ENCODE results near the gene ATP1A3. TPM values are rescaled to one million over a fixed set of nuclear protein-coding genes. Genes with fewer than 3 reads are reported as not detected.

Gene ATP1A3
- total and polyA plus RNA-seq, 2 of the 13 experiments (the other 11 are each of a cell fraction or from before 2014, with no cell fraction given), result 0.01 to 0.04 TPM

- H3K27me3 ChIP-seq (ENCODE audit: control insufficient read depth in 1 of 2, insufficient read depth in 2 of 2, low read length in 2 of 2), result peaks cover 10 to 67% of the 10 kb centered on the region in 2 experiments; a peak in 4 of 5 replicates
- no peak overlapping the region for H3K4me2 ChIP-seq (ENCODE audit: low read depth, low read length)
- no peaks in the 10 kb centered on the region for H3K4me1 ChIP-seq (ENCODE audit: insufficient read depth, low read length)
- FAIRE-seq, result no peak
- intact Hi-C loops (cut with micrococcal nuclease; ENCODE audit: unreplicated experiment), result no loop called here
- H3K27ac ChIP-seq (ENCODE audit: extremely low read length, insufficient read depth, low read length), result no peak overlapping the region
- H3K36me3 ChIP-seq (replicated peaks in 1 of 2; ENCODE audit: control insufficient read depth in 1 of 2, insufficient read depth in 2 of 2, low read length in 2 of 2), result no peaks in the 10 kb centered on the region
- TF ChIP-seq ZNF18 (CRISPR knock-in tag; IDR thresholded peaks at IDR 0.05; ENCODE audit: insufficient replicate concordance) (no peak), MTA3 (CRISPR knock-in tag; IDR thresholded peaks at IDR 0.05) (no peak), ZNF326 (CRISPR knock-in tag; IDR thresholded peaks at IDR 0.05; ENCODE audit: borderline replicate concordance) (no peak), HNF1B (CRISPR knock-in tag; IDR thresholded peaks at IDR 0.05) (no peak), ZNF546 (CRISPR knock-in tag; conservative IDR thresholded peaks at IDR 0.05) (no peak), KAT8 (CRISPR knock-in tag; IDR thresholded peaks at IDR 0.05) (no peak), BCL6 (CRISPR knock-in tag; IDR thresholded peaks at IDR 0.05) (no peak), DNMT1 (CRISPR knock-in tag; IDR thresholded peaks at IDR 0.05) (no peak), PHF5A (CRISPR knock-in tag; IDR thresholded peaks at IDR 0.05; ENCODE audit: low read depth, unreplicated experiment) (no peak)
- TF ChIP-seq, protein P1, sequence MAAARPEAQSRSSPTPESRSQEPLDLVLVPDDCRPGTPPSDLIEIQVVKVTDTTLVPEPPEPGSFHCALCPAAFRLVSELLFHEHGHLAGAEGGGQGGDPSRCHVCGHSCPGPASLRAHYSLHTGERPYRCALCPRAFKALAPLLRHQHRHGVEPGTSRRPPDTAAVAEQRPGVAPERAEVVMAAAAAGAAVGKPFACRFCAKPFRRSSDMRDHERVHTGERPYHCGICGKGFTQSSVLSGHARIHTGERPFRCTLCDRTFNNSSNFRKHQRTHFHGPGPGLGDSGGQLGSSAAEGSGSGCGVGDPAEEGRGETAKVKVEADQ (CRISPR knock-in tag; IDR thresholded peaks at IDR 0.05; ENCODE audit: borderline replicate concordance), result no peak
- H3K9ac ChIP-seq (ENCODE audit: insufficient read depth, low read depth, low read length), result no peak overlapping the region
- no peaks in the 10 kb centered on the region for H3K79me2 ChIP-seq (ENCODE audit: insufficient read depth, low read length)
- no peaks in the 10 kb centered on the region for H3K9me3 ChIP-seq (ENCODE audit: low read length)
- ATAC-seq, result no peak
- ChIA-PET POLR2A (no interaction called here), CTCF (ENCODE audit: low intra/inter-chr PET ratio, low total read pairs) (no interaction called here)
- H3K4me3 ChIP-seq (replicated peaks in 1 of 3; ENCODE audit: insufficient read depth in 1 of 3, low read depth in 2 of 3, low read length in 3 of 3), result no peak overlapping the region
- in situ Hi-C loops (cut with HindIII; ENCODE audit: extremely low pct_ligation_motif_present, low pct_unique_long_range_greater_than_20kb), result no loop called here
- no peak for DNase-seq (ENCODE audit: low spot score)
- H4K20me1 ChIP-seq (ENCODE audit: insufficient read depth, low read length), result 0 out of 2 replicates have a peak, but pooled peaks cover 6% of the 10 kb centered on the region
- no peak overlapping the region for H2AFZ ChIP-seq (ENCODE audit: low read length)
- no TSS peak for BruUV-seq (replicated peaks)
- WGBS (ENCODE audit: low lambda C conversion rate), result 12% methylated on average over 13 of the region's 21 CpGs
These were observed 9.7 kb upstream of the ATP1A3 start for GRCh38 chr19:42003506-42004294.

All from HepG2 (cell line).